Islet of Langerhans (tissue), 1 donor: ENCODE data around the gene ZFYVE28.
"Not testable (repeated sequence)": the region's sequence is repeated elsewhere in the genome, so short reads cannot be mapped to it uniquely, and the experiment has no call there.

Source experiments
- FAIRE-seq: peaks from one replicate; lab custom pipeline; 2011; peaks lifted over from hg19 to GRCh38; lab: Jason Lieb, UNC

The ZFYVE28 gene

GRCh38 chr4:2246384-2247127 lies 171.9 kb downstream of the ZFYVE28 start:
- no peak for FAIRE-seq

GRCh38 chr4:2245787-2246275 lies 172.6 kb downstream of the ZFYVE28 start:
- FAIRE-seq = no peak

GRCh38 chr4:2245057-2245786 lies 173.2 kb downstream of the ZFYVE28 start:
- no peak for FAIRE-seq

- FAIRE-seq = no peak
These were observed 174.6 kb downstream of the ZFYVE28 start for GRCh38 chr4:2243681-2244380.

GRCh38 chr4:2241410-2242353 lies 176.8 kb downstream of the ZFYVE28 start, which contains the start of the genes HAUS3 and POLN:
HAUS3 (minus strand) TSS chr4:2242121; CDS start chr4:2240946, 1,175 bp downstream.
POLN (minus strand) TSS chr4:2242121; CDS start chr4:2229231, 12,890 bp downstream.
- no peak for FAIRE-seq

GRCh38 chr4:2241003-2241402 lies 177.4 kb downstream of the ZFYVE28 start:
- no peak for FAIRE-seq

GRCh38 chr4:2236944-2237666 lies 181.3 kb downstream of the ZFYVE28 start:
- FAIRE-seq = no peak

GRCh38 chr4:2231082-2231481 lies 187.4 kb downstream of the ZFYVE28 start:
- FAIRE-seq = no peak

- FAIRE-seq = no peak
These were observed 192.2 kb downstream of the ZFYVE28 start for GRCh38 chr4:2226261-2226660.

- FAIRE-seq = no peak
These were observed 195.6 kb downstream of the ZFYVE28 start for GRCh38 chr4:2222838-2223237.

- not testable (repeated sequence) for FAIRE-seq
These were observed 197.1 kb downstream of the ZFYVE28 start for GRCh38 chr4:2221378-2221777.

- no peak for FAIRE-seq
These were observed 198.3 kb downstream of the ZFYVE28 start for GRCh38 chr4:2220016-2220630.
